Stimulated activated CD8-positive, alpha-beta memory T cell treated with anti-CD3 and anti-CD28 coated beads, Interleukin-15, amount 100 ng/mL, for 1 hour (primary cell): ENCODE results near the gene DNAJB12.
"Not testable (repeated sequence)": the region's sequence is repeated elsewhere in the genome, so short reads cannot be mapped to it uniquely, and the experiment has no call there.

Experiments used
- DNase-seq: peaks from one replicate; pipeline ENCODE4 v3.0.0-alpha.2; 2020; ENCODE audit warnings: low read depth

Gene DNAJB12

DNA sequence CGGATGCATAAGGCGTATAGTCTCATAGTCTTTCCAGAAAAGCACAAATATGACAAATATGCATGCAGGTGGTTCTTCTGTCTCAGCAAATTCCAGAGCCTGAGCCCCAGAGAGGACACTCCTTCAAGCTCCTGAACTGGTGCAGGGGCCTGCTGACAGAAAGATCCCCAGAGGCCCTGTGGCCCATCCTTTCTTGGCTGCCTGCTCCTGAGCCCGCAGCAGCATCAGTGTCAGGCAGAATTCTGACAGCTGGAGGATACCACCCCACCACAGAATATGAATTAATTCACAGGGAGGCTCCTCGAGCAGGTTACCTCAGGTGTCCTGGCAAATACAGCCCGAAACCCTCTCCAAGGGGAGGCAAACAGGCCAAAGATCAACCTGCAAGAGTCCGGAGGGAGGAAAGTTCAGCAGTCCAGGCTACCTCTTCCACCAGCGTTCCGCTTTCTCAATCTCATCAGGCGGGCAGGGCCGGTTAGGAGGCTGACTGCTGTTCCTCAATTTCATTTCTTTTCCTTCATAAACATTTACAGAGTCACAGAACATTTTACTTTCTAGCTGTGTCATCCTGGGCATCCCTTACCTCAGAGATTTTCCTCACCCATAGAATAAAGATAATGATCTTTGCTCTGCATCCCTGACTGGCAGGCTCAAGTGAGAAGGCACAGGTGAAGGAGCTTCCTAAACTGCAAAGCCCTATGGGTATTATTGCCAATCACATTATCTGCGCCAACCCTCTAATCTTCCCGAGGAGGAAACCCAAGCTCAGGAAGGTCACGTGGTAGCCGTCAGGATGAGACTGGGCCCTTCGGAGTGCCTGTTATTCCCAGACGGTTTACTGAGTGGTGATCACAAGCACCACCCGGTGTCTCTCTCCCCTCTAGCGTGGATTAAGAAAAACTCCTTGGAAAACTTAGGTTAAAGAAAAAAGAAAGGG, 1.4 kb downstream of the DNAJB12 start:
- no peak for DNase-seq

DNA sequence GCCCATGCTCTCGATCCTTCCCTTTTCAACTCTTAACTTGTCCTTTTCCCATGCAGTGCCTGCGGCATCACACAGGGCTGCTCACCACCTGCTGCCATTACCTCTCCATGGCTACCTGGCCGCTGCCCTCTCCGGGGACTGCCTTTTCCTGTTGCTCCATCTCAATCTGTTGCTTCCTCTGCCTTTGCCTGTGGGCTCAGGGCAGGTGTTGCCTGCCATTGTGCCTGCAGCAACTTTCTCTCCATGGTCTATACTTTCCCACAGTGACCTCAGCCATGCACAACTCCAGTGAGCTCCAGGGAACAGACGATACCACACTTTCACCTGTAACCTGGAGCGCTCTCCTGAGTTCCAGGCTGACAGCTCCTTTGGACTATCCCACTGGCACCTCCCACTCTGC, 3.2 kb downstream of the DNAJB12 start:
- DNase-seq, result no peak

DNA sequence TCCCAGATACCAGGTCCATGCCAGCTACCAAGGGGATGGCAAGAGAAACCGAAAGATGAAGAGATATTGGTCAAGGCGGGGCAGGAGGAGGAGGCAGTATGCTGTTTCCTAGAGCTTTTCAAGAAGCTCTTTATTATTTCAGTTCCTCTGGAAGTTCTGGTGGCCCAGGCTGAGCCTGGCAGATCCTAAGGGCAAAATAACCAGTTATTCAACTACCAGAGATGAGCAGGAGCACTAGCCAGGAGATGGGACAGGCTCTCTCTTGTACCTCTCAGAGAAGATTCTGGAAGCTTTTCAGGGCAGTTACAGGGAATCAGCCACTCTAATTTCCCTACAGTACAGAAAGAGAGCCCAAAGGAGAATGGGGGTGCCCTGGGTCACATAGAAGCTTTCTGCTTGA, 5.3 kb downstream of the DNAJB12 start:
- DNase-seq, result no peak

DNA sequence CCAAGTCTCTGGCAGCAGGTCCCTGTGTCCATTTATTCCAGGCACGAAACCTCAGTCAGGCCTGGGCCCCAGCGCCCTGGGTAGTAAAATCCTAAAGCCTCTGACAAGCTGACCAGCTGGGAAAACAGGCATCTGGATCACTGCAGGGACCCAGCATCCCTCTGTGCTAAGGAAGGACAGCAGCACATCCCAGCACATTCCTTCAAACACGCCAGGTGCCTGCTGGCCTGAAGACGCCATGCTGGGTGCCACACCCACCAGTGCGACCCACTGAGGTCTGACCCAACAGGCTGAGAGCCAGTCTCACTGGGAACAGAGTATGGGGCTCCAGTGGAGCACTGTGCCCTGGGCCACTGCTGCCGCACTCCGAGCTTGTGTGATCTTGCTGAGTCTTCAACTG, 6.4 kb downstream of the DNAJB12 start:
- no peak for DNase-seq

DNA sequence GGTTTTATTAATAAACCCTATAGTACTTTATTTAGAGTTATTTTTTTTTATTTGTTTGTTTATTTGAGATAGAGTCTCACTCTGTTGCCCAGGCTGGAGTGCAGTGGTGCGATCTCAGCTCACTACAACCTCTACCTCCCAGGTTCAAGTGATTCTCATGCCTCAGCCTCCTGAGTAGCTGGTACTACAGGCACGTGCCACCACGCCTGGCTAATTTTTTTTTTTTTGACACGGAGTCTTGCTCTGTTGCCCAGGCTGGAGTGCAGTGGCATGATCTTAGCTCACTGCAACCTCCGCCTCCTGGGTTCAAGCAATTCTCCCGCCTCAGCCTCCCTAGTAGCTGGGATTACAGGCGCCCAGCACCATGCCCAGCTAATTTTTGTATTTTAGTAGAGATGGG, 8.6 kb downstream of the DNAJB12 start:
- not testable (repeated sequence) for DNase-seq

DNA sequence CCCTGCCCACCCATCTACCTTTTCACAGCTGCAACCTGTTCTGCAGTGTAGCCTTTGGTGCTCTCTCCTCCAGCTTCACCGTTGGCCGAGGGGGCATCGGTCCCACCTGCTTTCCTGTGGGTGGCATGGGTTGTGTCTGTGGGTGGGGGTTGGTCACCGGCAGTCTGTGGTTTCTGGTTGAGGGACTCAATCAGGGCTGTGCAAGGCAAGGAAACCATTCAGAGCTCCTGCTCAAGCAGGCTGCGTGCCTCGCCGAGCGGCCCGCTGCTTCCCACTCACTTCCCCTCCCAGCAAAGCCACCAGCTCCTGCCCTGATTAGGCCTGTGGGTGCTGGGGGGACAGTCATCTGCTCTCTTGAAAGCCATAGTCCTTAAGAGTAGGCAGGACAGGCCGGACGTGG, 9.8 kb downstream of the DNAJB12 start:
- no peak for DNase-seq

DNA sequence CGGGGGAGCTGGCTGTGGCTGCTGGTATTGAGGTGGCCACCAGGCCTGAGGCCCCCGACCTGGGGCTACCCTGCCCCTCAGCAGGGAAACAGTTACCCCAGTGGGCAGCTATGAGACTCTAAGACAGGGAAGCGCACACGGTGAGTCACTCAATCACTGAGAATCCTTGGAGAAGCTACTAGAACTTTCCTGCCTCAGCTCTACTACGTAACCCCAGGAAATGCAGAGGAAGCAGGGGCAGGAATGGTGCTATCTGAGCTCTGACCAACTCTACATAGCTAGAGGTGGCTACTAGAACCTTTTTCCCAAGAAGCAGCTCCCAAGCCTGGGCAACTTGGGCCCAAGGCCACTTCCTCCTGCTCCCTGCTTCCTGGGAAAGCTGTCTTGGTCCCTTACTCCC, 11.8 kb downstream of the DNAJB12 start:
- no peak for DNase-seq

DNA sequence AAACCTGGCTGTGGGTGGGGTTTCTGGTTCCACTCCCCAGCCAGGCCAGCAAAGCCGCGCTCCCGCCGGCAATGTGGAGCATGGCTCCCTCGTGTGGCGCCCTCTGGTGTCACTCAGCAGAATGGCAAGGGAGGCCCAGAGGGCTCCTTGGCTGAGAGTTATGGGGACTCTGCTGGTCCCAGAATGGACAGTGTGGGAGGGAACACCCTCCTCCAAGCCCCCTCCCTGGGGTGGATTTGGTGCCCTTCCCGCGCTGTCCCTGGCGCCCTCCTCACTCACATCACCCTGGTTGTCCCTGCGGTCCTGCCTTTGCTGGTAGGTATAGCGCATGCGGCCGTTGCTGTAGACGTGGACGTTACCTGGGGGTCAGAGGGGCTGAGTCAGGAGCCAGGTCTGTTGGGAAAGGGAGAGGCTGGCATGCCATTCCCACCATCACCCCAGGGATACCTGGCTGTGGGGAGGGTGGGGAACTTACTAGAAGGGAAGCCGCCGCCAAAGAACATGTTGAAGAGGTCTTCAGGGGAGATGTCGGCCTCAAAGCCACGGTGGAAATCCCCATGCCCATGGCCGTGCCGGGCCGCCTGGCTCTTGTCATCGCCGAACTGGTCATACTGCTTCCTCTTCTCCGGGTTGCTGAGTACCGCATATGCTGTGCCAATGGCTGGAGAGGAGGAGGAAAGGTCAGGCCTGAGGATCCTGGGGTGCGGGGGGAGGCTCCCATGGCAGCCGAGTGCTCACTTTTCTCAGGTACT, 14.0 kb downstream of the DNAJB12 start:
- DNase-seq, result peak; percentile 63

DNA sequence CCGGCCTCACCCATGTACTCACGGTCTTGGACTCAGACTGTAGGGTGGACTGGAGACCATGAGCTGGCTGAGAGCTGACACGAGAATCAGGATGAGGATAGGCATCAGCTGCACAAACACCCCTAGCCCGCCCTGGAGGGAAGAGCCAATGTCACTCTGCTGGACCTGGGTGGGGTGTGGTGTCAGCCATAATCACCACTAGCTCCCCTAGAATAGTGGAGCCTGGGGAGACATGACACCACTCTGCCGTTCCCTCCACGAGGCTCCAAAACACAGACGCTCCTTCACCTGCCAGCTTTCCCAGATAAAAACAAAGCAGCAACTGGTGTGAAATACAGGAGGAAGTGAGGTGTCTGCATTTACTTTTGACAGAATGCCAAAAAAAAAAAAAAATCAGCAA, 16.5 kb downstream of the DNAJB12 start:
- DNase-seq, result no peak

DNA sequence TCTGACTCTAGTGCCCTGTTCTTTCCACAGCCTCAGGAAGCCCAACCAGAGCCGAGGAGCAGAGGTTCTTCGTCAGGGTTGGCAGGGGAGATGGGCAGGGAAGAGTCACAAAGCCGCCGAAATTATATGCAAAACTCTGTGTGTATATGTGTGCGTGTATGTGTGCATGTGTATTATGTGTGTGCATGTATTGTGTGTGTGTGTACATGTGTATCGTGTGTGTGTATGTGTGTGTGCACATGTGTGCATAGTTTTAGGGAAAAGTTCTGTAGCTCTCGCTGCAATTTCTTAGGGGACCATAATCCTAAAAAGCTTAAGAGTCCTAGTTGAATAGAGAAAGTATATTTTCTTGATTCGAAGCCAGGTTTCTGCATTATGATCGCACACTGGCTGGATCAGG, 17.0 kb downstream of the DNAJB12 start:
- no peak for DNase-seq

DNA sequence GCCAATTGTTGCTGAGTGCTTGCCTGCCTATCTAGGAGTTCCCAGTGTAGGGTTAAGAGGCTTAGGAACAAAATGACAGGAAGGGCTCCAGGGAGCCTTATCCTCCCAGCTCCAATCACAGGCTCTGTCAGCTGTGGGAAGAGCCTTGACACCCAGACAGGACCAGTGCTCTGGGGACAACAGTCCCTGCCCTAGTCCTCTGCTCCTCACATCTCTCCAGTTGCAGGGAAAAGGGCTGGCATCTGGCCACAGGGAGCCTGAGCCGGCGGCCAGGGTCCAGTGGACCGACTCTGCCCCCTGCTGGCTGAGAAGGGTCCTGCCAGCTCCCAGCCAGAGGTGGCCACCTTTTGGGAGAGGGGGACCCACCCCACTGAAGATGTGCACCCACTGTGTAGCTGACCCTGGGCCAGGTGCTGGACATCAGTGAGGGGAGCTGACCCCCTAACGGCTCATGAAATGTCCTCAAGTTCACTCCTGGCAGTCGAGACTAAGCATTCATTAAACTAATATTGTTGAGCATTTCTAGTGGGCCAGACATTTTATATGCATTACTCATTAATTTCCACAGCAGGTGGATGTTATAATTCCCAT, 17.6 kb downstream of the DNAJB12 start:
- no peak for DNase-seq

DNA sequence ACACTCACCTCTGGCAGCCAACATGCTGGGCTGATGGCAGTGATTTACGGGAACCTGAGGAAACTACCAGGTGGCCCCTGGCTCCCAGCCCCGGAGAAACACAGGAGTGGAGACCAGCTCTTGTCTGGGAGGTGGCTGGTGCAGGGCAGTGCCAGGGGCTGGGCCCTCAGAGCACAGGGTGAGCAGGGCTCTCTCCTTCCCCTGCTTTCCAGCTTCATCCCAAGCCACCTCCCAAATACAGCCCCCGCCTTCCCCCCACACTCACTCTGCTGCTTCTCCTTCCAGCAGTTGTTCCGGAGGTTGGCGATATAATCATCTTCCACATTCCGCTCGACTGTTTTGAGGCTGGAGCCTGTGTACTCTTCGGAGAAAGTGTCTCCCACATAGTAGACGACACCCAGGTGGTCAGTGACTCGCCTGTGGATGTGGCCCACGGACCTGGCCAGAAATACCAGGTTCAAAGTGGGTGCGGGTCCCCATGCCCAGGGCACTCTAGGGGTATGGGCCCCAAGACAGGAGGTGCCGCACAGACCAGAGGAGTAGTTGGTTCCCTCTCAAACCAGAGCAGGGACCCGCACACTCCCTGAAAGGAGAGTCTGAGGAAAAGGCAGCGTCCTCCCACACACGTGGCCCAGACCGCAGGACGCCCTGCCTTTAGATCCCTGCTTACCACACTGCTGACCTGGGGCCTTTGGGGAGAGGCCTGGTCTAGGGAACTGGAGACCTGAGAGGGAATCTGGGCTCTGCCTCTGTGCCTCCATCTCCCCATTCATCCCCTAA, 18.3 kb downstream of the DNAJB12 start:
- no peak for DNase-seq

DNA sequence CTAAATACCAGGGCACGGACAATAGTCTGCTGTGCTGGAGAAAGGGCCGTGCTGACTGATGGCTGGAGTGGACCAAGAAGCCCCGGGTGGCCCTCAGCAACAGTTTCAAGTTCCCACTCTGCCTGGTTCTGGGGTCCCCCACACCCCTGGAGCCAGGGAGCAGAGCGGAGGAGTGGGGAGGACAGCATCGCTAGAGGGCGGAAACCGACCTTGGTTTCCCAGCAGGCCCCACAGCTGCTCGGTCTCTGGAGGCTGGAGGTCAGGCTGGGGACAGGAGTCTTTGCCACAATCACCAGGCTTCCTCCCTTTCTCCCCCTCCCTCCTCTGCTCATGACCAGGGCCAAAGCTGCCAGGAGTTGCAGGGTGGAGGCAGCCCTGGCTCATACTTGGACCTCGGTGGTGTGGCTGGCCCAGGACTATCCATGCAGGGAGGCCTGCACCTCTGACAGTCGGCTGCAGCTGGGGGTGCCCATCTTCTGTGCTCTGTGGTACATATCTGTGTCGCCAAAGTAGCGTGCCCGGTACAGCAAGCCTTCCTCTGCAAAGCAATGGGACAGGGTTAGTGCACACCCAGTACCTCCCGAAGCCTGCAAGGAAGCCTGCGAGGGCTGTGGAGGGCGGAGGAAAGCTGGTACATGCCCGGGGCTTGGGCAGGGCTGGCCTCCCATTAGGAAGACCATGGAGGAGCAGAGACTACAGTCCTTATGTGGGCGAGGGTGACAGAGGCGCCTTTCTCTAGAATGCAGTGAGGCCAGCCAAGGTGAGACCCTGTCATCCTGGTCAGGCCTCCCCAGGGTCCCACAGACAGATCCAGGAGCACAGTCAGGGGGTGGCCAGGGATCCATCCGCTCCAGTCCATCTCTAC, 19.1 kb downstream of the DNAJB12 start:
- DNase-seq, result no peak

DNA sequence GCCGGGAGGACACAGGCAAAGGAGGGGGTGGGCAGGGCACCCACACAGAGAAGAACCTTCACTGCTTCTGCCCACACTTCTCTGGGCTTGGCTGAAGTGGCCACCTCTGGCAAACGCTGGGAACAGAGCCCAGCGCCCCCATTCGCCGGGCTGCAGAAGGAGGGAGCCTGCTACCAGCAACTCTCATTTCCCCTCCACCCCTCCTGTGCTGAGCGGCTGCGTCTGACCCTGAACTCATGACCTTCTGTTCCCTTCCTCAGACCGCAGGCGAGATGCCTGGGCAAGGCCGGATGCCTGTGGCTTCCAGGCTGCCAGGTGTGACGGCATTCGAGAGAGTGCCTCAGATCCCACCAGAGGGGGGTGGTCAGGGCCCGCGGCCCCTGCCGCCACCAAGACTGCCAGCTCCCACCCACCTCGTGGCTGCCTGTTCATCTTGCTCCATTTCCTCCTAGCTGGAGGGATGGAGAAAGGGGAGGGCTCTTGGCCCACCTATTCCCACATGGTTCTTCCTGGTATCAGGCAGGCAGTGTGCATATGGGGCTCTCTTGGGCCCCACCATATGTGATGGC, 19.8 kb downstream of the DNAJB12 start:
- peak; percentile 59 for DNase-seq

DNA sequence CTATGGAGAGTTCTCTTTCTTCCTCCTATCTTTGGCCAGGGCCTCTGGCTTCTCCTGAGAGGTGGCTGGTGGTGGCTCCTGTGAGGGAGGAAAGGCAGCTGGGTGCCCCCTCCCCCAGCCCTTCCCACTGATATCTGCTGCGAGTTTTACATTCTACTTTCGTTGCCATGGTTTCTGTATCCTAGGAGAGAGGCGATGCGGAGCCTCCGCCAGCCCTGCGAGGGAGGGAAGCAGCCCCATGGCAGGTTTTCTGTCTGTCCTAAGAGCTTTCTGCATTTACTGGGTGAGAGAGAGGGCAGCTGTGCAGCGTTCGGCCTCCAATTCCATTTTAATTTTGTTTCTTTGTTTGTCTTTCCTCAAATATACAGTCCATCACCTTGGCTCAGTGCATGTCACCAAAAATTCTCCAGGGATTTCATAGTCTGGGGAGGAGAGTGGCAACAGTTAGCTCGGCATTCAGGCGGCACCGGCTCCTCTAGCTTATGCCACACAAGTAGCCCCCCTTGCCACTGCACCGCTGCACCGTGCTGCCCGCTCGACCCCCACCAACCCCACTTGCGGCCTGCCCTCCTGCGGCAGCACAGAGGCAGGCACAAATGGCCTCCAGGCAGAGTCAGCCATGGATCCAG, 20.4 kb downstream of the DNAJB12 start:
- DNase-seq, result no peak

DNA sequence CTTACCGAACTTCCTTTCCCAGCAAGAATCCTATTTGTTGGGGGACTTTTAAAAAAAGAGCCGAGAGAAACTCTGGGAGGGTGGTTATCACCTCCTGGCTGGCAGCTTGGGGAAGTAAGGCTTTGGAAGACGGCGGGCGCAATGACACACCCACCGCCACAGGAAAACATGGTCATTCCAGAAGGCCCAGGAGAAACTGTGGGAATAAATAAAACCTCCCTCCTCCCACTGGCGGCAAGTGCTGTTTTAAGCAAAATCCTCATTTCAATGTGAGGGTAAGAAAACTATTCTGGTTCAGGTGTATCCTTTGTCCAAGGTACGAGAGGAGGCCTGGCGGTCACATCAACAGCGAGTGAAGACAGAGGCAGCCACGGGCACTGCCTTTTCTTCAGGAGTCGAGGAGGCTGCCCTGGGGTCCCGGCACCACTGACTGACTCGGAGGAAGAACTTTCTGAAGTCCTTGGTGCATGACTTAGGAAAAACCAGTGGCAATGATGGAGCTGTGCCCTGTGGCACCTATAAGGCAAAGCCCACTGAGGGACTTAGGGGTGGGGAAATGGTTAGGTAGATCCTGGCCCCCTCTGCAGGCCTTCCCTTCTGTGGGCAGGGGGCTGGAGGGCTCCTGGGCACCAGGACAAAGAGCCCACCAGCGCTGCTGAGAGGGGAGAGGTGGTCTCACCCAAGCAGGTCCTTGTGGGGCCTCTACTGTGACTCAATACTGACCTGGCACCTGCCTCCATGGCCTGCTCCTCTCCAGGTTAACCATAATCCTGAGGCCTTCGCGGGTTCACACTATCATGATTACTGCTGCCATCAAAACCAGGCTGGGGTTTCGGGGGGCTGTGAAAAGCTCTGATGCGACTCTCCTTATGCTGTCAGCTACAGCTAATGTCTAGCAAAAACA, 21.4 kb downstream of the DNAJB12 start:
- no peak for DNase-seq

DNA sequence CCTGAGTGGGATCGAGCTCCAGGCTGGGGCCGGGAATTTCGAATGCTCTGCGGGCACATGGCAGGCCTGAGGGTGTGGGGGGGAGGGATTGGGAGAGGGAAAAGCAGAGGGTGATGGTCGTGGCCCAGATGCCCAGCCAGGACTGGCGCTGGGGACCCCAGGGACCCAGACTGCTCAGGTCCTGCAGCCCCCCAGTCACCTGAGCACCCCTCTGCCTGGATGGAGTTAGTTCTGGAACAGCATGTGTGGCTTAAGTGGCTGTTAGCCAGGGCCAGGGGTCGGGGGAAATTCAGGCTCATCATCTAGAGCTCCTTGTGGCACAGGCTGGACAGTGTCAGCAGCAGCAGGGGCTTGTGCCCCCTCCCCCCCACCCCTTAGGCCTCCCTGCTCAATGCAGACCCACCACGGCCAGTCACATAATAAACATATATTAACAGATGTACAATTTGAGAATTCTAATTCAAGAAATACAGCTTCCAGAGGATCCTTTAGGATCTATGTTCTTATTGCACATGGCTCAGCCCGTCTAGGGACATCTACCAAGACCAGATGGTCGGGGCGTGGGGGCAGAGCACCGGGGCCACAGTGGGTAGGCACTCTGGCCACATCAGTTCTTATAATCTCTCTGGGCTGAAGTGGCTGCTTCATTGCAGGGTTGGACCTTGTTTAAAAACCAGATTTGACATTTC, 22.2 kb downstream of the DNAJB12 start:
- DNase-seq, result no peak

DNA sequence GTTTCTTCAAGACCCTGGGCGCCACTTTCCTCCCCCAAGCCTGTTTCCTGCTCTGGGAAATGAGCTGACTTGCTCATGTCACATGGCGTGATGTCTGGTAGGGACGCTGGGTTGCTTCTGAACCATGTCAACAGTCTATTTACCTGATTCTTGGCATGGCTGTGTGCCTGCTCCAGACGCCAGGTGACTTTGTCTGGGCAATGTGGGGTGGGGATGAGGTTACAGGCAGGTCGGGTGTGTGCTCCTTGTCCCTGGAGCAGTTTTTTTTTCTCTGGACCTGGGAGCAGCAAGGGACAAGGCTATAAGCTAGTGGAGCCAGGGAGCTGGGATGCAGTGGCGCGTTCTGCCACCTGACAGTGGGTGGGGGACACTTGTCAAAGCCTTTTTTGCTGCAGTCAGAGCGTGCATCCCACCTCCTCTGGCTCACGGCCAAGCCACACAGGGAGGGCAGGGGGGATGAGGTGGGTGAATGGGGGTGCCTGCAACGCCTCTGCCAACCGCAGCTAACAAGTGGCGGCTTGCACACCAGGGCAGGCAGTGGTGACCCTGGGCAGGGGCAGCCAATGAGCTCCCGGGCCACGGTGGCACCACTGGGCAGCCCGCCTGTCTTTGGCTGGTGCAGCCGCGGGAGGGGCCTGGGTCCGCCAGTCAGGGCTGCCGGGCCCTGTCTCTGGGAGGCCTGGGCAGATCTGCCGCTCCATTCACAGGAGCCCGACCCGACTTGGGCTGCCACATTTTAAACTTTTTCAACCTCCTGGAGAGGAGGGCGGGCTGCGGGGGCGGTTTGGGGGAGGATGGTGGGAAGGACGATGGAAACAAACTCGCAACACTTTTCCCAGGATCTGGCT, 22.9 kb downstream of the DNAJB12 start:
- DNase-seq, result peak; percentile 60
